Fibroblast of skin of abdomen (primary cell): ENCODE results near the gene CMTM2.
"Not testable (repeated sequence)": the region's sequence is repeated elsewhere in the genome, so short reads cannot be mapped to it uniquely, and the experiment has no call there.

Experiments
- DNase-seq: peaks from one replicate; pipeline ENCODE4 v3.0.0-alpha.2; 2013

CMTM2 gene

DNA sequence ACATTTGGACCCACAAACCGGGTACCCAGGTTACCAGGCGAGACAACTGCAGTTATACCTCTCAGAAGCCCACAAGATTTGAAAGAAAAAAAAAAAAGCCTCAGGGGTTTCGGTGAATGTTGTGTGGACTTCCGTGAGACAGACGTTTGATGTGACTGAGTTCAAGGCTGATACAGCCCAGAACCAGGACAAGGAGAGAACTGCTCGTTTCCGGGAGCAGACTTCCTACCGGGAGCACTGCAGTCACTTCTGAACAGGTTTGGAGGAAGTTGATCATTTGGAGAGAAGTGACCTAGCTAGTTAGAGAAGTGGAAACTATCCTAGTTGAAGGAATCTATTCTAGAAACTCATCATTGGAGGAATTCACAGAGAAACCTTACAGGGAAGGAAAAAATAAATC, 26.0 kb upstream of the CMTM2 start:
- no peak for DNase-seq

DNA sequence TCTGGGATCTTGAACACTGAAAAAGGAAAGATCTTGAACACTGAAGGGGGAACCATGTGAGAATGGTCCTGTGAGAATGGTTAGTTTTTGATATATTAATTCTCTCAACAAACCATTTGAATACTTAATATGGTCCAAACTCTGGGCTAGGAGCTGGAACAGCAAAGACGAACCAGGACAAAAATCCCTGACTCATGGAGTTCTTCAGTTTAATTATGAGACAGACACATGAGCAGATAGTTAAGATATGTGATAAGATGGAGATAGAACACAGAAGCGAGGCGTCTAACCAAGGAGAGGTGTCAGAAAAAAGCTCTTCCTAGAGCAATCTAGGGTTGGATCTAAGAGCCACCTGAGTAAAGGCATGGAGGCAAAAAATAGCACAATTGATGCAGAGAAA, 25.2 kb upstream of the CMTM2 start:
- DNase-seq: no peak

DNA sequence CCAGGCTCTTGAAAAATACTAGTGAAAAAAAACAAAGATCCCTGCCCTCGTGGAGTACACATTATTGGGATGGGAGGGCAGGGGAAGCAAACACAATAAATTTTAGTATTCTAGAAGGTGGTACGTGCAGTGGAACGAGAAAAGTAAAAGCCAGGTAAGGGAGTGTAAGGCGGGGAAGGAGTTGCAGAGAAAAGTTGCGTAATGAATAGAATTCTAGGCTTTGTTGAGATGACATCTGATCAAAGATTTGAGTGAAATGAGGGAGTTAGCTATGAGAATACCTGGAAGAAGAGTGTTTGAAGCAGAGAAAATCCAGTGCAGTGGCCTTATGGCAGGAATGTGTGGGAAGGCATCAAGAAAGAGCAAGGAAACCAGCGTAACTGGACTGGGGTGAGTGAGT, 24.8 kb upstream of the CMTM2 start:
- DNase-seq: no peak

GRCh38 chr16:66560107-66560506, 19.2 kb upstream of the CMTM2 start:
- no peak for DNase-seq

- DNase-seq: no peak
Measured at GRCh38 chr16:66561381-66562080, 17.7 kb upstream of the CMTM2 start.

GRCh38 chr16:66562409-66562808, 16.9 kb upstream of the CMTM2 start:
- no peak for DNase-seq

- no peak for DNase-seq
Measured at GRCh38 chr16:66562986-66563385, 16.3 kb upstream of the CMTM2 start.

DNA sequence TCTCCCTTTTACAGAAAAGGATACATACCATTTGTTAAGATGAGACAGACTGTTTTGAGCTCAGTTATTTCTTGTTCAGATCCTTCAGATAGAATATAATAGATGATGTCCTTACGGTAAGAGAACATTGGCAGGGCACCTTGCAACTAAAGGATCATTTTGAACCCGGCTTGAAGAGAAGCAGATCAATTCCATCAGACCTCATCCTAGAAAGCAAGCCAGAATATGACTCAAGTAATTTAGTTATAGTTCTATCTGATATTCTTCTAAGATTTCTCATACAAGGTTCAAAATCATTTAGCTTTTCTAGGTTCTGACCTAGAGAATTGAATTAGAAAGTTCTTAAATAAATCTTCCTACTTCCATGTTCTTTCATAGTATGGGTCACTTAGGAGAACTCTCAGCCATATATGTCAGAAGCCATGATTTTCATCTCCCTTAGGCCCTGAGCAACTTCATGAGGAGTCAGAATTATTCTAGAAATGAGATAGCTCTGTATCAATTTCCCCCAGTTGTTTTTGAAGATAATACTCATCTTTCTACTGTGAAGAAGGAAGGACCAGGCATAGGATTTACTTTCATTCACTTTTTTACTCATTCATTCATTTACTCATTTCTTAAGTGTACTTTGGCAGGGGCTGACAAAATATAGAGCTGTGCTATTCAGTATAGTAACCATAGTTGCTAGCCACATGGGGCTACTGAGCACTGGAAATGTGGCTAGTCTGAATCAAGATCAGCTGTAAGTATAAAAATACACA, 15.5 kb upstream of the CMTM2 start:
- no peak for DNase-seq

- DNase-seq: no peak
Measured at GRCh38 chr16:66566051-66566901, 13.0 kb upstream of the CMTM2 start, which contains the start of gene CMTM1. TSS of gene CMTM1 (plus strand) at chr16:66566439. CDS start at chr16:66566514, 75 bp downstream.

- not testable (repeated sequence) for DNase-seq
Measured at GRCh38 chr16:66567270-66567669, 12.0 kb upstream of the CMTM2 start.

GRCh38 chr16:66568355-66568754, 10.9 kb upstream of the CMTM2 start:
- DNase-seq: no peak

- peak; percentile 43 for DNase-seq
Measured at GRCh38 chr16:66569131-66569530, 10.1 kb upstream of the CMTM2 start.

DNA sequence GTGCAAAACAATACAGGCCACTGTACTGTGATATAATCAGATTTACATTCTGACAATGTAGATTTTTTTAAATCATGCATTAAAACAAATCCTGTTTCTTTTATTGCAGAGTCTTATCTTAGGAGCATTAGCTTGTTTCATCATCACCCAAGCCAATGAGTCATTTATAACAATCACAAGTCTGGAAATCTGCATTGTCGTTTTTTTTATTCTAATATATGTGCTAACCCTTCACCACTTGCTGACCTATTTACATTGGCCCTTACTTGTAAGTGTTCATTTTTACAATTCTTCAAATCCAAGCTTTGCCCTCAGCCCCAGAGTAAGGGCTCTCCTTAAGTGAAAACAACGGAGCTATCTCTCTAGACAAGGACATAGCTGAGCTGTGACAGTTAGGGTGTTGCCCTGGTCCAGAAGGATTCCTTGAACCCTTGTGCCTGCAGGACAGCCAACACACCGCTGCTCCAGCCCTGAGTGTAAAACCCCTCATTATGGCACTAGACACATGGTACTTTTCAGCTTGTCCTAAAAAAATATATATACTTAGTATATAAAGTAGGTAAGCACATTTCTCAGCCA, 9.3 kb upstream of the CMTM2 start:
- peak; percentile 56 for DNase-seq

DNA sequence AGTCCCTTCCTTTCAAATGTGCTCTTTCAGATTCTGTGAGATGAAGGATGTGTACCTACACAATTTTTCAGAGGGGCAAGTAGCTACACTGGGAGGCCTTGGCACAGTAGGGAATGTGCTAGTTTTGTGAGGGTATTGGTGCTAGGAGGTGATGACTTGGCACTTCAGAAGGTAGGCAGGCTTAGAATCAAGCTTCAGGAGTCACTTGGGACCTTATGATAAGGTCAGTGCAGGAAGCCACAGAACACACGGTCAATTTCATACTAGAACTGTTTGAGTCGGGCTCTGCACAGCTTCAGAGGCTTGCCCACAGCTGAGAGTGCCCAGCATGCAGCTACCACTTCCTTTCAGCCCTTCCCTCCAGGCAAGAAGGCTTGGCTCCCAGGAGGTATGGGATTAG, 6.9 kb upstream of the CMTM2 start:
- no peak for DNase-seq

- no peak for DNase-seq
Measured at GRCh38 chr16:66574081-66574480, 5.2 kb upstream of the CMTM2 start.

DNA sequence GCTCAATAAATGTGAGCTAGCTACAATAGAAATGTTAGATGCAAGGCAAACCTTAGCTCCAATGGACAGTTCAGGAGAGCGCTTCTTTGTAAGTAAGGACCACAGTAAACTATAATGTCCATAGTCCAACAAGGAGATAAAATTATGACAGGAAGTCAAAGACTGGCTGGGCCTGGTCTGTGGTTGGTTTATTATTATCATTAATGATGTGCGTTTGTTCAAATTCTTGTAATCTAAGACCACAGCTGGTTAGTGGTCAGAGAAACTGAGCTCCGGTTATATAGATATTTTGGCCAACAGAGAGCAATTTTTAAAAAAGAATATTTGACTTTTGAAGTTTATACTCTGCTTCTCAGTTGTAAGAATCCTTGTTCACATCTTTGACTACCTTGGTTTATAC, 4.7 kb upstream of the CMTM2 start:
- no peak for DNase-seq

- DNase-seq: no peak
Measured at GRCh38 chr16:66575060-66575459, 4.2 kb upstream of the CMTM2 start.

GRCh38 chr16:66576296-66576695, 3.0 kb upstream of the CMTM2 start:
- no peak for DNase-seq

DNA sequence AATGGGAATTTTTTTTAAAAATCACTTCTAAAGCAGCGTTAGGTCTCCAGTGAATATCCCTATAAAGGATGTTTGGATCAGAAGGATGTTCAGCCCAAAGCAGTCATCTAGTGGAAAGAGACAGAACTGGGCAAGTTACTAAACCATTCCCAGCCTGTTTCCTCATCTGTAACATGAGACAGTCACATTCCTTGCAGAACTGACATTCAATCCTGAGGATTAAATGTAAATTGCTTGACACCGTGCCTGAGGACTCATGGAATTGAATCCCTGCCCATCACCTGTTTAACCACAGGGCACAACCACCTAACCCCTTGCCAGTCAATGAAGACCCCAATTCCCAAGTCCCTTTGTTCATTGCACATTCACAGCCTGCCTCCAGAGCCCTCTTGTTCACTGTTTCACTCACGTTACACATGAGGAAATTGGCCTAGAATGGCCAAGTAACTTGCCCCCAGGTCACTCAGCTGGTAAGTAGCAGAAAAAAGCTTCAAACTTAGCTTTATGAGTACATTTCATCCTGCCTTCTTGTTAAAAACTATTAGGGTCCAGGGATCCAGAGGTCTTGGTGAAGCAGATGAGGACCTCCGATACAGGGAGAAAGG, 1.4 kb downstream of the CMTM2 start:
- DNase-seq: peak; percentile 79

DNA sequence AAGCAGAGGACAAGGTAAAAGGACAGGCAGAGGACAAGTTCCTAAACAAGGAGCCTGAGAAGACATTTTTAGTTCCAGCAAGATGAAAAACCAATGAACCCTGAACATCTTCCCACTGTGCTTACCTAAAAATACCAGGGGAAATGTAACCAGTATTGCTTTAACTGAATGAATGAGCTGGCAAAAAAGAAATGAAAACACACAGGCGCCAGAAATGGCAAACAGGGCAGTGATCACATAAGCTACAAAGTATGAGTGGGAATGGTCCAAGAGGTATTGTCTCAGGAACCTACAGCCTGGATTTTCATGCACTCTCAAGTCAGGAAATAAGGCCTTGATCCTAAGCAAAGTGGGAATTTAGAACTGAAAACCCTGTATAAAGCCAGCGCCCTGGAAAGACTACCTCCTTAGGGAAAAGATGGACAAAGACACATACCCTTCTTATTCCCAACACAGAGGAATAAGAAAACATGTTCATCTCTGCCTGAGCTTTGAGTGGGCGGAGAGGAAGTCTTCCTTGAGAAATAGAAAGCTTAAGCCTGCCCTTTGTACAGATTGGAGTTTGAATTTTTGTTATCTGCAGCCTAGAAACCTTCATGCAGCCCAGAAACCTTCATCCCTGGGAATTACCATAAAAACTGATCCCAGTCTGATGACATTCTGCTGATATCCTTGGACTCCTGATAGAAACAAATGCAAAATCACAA, 2.1 kb downstream of the CMTM2 start:
- DNase-seq: no peak

- DNase-seq: no peak
Measured at GRCh38 chr16:66585481-66586239, 6.4 kb downstream of the CMTM2 start.
